ENCODE results near the gene RMND5B. TPM values are rescaled to one million over a fixed set of nuclear protein-coding genes. Genes with fewer than 3 reads are reported as not detected.
"Not testable (repeated sequence)": the region's sequence is repeated elsewhere in the genome, so short reads cannot be mapped to it uniquely, and the experiment has no call there.

RMND5B gene
- polyA plus RNA-seq, 12 donors: 21.9 to 34.2 (median 31.1) TPM; not detected in 1

GRCh38 chr5:178163772-178164735, 33.2 kb downstream of the RMND5B start:
- peak; percentile 85 for DNase-seq

DNA sequence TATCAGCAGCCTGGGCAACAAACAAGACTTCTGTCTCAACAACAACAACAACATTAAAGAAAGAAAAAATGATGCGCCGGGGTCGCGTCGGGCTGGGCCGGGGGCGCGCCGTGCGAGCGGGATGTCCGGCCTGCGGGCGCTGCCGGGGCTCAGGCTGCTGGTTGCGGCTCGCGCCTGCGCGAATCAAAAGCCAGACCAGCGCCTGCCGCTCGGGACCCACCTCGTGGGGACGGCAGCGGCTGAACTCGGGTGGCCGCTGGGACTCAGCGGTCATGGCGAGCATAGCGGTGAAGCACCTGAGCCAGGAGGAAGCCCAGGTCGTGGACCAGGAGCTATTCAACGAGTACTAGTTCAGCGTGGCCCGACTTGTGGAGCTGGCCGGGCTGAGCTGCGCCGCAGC, 34.8 kb downstream of the RMND5B start:
- DNase-seq: no peak

GRCh38 chr5:178170455-178170854, 39.6 kb downstream of the RMND5B start:
- no peak for DNase-seq

DNA sequence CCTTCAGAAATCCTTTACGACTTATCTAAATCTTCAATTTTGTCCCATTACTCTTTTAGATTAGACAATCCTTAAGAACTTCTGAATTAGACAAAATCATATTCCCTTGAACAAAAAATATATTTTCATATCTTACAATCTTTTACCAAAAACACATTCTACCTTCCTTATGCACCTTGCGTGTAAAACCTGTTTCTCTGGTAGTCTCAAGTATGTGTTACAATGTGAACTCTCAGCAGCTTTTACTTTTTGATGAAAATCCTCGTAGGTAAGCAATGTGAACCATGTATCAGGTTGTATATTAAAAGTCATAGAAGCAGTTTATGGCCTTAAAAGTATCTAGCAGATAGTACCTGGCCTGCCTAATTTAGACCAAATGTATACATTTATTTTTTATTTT, 43.6 kb downstream of the RMND5B start:
- no peak for DNase-seq

- no peak for DNase-seq
Observed at GRCh38 chr5:178176791-178177190, 46.0 kb downstream of the RMND5B start.

GRCh38 chr5:178177569-178177968, 46.8 kb downstream of the RMND5B start:
- DNase-seq: no peak

DNA sequence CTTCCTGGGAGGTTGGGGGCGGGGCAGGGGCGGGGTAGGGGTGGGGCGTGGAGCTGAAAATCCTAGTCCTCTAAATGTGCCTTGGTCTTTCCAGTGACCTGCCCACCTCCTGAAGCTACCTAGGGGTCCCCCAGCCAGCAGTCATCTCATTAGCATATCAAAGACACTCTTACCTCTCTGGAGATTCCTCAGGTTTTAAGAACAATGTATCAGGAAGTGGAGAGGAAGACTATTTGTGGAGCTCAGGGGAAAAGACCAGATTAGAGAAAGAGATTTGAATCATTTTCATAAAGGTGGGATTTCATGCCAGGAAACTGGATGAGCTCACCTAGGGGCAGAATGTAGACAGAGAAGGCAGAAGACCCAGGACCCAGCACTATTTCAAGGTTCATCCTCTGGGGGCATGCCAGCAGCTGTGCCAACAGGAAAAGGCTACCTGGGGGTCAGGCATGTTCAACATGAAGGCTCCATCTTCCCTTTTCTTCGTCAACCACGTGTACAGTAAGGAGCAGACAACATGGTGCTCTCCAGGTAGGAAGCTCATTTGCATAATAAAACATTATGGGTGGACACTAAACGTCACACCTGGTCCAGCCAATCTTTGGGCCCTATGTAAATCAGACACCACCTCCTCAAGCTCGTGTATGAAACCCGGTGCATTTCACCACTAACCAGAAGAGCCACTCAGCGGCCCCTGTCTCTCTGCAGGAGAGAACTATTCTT, 49.5 kb downstream of the RMND5B start:
- no peak for DNase-seq

DNA sequence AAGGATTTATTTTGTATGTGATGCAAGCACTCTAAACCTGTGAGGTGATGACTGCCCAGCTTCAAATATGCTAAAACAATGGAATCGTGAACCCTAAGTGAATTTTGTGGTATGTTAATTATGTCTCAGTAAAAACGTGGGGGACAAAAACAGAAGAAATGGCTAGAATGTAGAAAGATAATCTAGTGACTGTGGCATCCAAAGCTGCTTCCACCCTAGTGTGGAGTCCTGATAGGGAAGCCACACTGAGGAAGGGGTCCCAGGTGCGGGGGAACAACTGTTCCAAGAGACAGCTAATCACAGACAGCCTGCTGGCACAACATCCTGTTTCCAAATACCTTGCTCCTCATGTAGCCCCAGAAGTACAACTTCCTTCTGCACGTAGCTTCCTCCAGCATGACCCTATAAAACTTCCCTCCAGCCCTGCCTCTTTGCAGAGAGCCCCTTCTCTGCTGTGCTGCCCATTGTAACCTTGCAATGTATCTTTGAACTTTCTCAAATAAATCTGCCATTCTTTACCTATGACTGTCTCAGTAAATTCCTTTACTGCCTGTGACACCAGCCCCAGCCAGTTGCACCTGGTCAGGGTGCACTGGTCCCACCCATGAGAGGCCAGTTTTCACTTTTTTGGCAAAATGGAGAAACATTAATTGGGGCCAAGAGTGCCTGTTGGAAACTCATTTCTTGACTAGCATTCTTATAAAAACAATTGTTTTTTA, 51.5 kb downstream of the RMND5B start:
- DNase-seq: no peak

GRCh38 chr5:178186427-178186826, 55.6 kb downstream of the RMND5B start:
- no peak for DNase-seq

DNA sequence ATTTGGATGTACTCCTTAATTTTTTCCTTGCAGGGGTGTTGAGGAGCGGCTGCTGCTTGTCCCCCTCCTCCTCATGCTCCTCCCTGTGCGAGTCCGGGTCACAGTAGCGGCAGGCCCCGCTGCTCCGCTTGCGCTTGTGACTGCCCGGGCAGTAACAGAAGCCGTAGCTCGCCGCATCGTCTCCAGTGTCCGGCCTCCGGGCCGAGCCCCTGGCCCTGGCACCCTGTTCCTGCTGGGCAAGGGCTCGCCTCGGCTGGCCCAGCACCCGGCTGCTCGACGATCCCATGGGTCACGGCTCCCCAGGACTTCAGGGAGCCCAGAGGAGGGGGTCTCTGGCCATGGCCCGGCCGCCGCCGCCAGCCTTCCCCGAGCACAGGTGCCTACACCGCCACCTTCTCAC, 56.2 kb downstream of the RMND5B start, which contains the start of gene GMCL2:
TSS of gene GMCL2 (minus strand) at position 358 of the 400 bp plus-strand sequence. CDS start at position 286, 72 bp downstream.
- DNase-seq: no peak

DNA sequence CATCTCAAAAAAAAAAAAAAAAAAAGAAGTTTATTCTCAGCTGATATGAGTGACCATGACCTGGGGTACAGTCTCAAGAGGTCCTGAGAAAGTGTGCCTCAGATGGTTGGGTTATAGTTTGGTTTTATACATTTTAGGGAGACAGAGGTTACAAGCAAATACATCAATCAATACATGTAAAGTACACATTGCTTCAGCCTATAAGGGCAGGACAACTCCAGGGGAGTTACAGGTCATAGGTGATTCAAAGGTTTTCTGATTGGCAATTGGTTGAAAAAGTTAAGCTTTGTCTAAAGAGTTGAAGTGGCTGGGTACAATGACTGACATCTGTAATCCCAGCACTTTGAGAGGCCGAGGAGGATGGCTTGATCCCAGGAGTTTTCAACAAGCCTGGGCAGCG, 58.6 kb downstream of the RMND5B start:
- no peak for DNase-seq

GRCh38 chr5:178191661-178192060, 60.8 kb downstream of the RMND5B start:
- DNase-seq: no peak

- DNase-seq: no peak
Observed at GRCh38 chr5:178192244-178192643, 61.4 kb downstream of the RMND5B start.

DNA sequence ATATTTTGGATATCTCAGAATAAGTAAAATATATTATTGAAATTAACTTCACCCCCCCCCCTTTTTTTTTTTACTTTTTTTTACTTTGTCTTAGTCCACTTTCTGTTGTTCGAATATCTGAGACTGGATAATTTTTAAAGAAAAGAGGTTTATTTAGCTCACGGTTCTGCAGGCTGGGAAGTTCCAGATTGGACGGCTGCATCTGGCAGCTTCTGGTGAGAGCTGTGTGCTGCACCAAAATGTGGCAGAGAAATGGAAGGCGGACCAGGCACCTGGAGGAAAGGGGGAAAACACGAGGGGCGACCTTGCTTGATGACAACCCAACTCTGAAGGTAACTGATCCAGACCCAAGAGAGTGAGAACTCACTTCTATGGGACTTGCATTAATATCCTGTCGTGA, 62.0 kb downstream of the RMND5B start:
- no peak for DNase-seq

DNA sequence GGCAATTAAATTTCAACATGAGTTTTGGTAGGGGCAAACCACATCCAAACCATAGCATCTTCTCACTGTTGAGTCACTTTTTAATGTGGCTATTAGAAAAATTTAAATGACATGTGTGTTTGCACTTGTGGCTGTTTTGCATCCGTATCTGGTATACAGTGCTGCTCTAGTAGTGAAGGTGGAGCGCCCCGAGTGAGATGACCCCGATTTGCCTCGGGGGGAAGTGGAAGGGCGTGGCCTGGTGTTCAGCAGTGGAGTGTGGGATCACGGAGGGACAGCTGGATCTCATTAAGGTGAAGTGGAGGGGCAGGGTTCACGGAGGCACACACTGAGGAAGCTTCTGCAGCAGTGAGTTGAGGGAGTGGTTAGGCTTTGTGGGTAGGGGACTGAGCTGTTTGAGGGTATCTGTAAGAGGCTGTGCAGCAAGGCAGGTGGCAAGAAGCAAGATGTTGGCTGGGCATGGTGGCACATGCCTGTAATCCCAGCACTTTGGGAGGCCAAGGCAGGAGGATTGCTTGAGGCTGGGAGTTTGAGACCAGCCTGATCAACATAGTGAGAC, 62.5 kb downstream of the RMND5B start:
- no peak for DNase-seq

DNA sequence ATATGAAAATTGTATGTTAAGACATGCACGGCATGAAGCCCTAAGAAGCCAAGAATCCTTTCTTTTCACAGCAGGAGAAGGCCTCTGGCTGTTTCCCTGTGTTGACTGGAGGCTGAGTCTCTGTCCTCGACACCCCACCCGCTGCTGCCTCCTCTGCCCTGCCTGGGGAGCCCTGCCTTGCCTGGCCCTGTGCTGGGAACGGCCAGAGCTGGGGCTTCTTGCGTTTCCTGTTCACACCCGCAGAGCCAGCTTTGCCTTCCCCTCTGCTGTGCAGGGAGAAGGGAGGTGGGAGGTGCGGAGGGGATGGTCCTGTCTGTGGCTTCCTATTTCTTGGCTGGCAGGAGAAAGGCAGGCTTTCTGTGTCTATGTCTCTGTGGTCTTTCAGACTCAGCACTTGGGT, 63.2 kb downstream of the RMND5B start:
- DNase-seq: no peak

DNA sequence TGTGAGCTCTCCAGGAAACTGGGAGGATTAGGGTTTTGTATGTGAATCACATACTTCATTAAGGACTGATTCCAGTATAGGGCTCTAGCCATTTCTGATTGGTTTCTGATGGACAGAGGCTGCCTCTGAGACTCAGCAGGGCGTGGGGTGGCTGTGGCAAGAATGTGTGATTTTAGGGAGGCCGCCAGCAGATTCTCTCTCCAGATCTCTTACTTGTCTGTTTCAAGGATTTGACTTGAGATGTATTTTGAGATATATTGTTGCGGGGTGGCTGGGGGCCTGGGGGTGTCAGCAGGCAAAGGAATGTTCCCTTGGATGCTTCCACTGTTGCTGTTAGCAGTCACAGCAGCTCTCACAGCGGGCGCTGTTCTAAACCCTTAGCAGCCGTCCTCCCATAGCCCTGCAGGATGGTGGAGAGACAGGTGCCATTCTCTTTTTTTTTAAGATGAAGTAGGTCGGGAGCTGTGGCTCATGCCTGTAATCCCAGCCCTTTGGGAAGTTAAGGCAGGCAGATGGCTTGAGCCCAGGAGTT, 65.5 kb downstream of the RMND5B start:
- no peak for DNase-seq

GRCh38 chr5:178196986-178197385, 66.2 kb downstream of the RMND5B start:
- DNase-seq: no peak

- DNase-seq: not testable (repeated sequence)
Observed at GRCh38 chr5:178198151-178198550, 67.3 kb downstream of the RMND5B start.

GRCh38 chr5:178198706-178199105, 67.9 kb downstream of the RMND5B start:
- no peak for DNase-seq
